AML-193 (cell line): ENCODE results near the gene PPP3CA.
A peak's percentile ranks its signal among the peaks of the same experiment; 100 is the strongest.

Experiments used
- DNase-seq, 2 experiments: peaks; one replicate each; lab custom pipeline; 2025; lab: John Stamatoyannopoulos, UW

Gene PPP3CA

GRCh38 chr4:101254776-101255175, 92.5 kb downstream of the PPP3CA start:
- no peak for DNase-seq

GRCh38 chr4:101253121-101253520, 94.2 kb downstream of the PPP3CA start:
- DNase-seq, result no peak

GRCh38 chr4:101252721-101253120, 94.6 kb downstream of the PPP3CA start:
- no peak for DNase-seq

- no peak for DNase-seq
These were observed 96.1 kb downstream of the PPP3CA start for GRCh38 chr4:101251261-101251660.

GRCh38 chr4:101244349-101244748, 103.0 kb downstream of the PPP3CA start:
- DNase-seq, result no peak

- no peak for DNase-seq
These were observed 104.9 kb downstream of the PPP3CA start for GRCh38 chr4:101242441-101242840.

- no peak for DNase-seq
These were observed 107.2 kb downstream of the PPP3CA start for GRCh38 chr4:101240099-101240498.

GRCh38 chr4:101239665-101240064, 107.7 kb downstream of the PPP3CA start:
- DNase-seq, result no peak

GRCh38 chr4:101238706-101239105, 108.6 kb downstream of the PPP3CA start:
- peak; percentile 30 to 46 for DNase-seq

- DNase-seq, result no peak
These were observed 109.6 kb downstream of the PPP3CA start for GRCh38 chr4:101237773-101238172.

GRCh38 chr4:101236097-101236496, 111.2 kb downstream of the PPP3CA start:
- DNase-seq, result peak; percentile 22 to 49

- DNase-seq, result peak in 1 of 2 experiments; percentile 19
These were observed 113.2 kb downstream of the PPP3CA start for GRCh38 chr4:101234141-101234540.

GRCh38 chr4:101232074-101232776, 115.1 kb downstream of the PPP3CA start:
- DNase-seq, result no peak

GRCh38 chr4:101230801-101231426, 116.4 kb downstream of the PPP3CA start:
- no peak for DNase-seq

GRCh38 chr4:101229116-101229515, 118.2 kb downstream of the PPP3CA start:
- DNase-seq, result no peak

- DNase-seq, result no peak
These were observed 119.6 kb downstream of the PPP3CA start for GRCh38 chr4:101227715-101228114.

GRCh38 chr4:101224358-101225218, 122.7 kb downstream of the PPP3CA start:
- DNase-seq, result no peak

- DNase-seq, result no peak
These were observed 125.0 kb downstream of the PPP3CA start for GRCh38 chr4:101222156-101222845.

GRCh38 chr4:101221294-101221693, 126.0 kb downstream of the PPP3CA start:
- DNase-seq, result no peak

- DNase-seq, result no peak
These were observed 128.4 kb downstream of the PPP3CA start for GRCh38 chr4:101218894-101219293.

GRCh38 chr4:101218346-101218745, 129.0 kb downstream of the PPP3CA start:
- no peak for DNase-seq

- DNase-seq, result no peak
These were observed 129.8 kb downstream of the PPP3CA start for GRCh38 chr4:101217353-101218031.
